GM19372 (cell line): ENCODE data around the gene DMXL2.
"Not testable (repeated sequence)": the region's sequence is repeated elsewhere in the genome, so short reads cannot be mapped to it uniquely, and the experiment has no call there.

Experiments used
- ATAC-seq: cut with Tn5 transposase; IDR thresholded peaks from one replicate; pipeline ENCODE4 v1.9.1; 2021; ENCODE audit warnings: mild to moderate bottlenecking, low read depth, moderate library complexity; ENCODE audit not compliant: unreplicated experiment

Gene DMXL2

GRCh38 chr15:51579012-51579411 is 43.6 kb downstream of the DMXL2 start:
- no peak for ATAC-seq

GRCh38 chr15:51577636-51578304 is 44.8 kb downstream of the DMXL2 start:
- no peak for ATAC-seq

- ATAC-seq, result no peak
Measured at GRCh38 chr15:51576911-51577500, 45.6 kb downstream of the DMXL2 start.

GRCh38 chr15:51576286-51576850 is 46.2 kb downstream of the DMXL2 start:
- no peak for ATAC-seq

- no peak for ATAC-seq
Measured at GRCh38 chr15:51575775-51576174, 46.8 kb downstream of the DMXL2 start.

GRCh38 chr15:51573352-51573751 is 49.2 kb downstream of the DMXL2 start:
- ATAC-seq, result not testable (repeated sequence)

- not testable (repeated sequence) for ATAC-seq
Measured at GRCh38 chr15:51568939-51569784, 53.4 kb downstream of the DMXL2 start.

GRCh38 chr15:51561271-51561670 is 61.3 kb downstream of the DMXL2 start:
- no peak for ATAC-seq

GRCh38 chr15:51558876-51559275 is 63.7 kb downstream of the DMXL2 start:
- ATAC-seq, result no peak

GRCh38 chr15:51558411-51558810 is 64.2 kb downstream of the DMXL2 start:
- no peak for ATAC-seq

- no peak for ATAC-seq
Measured at GRCh38 chr15:51550841-51551240, 71.7 kb downstream of the DMXL2 start.

GRCh38 chr15:51547656-51548055 is 74.9 kb downstream of the DMXL2 start:
- ATAC-seq, result no peak

GRCh38 chr15:51536965-51537574 is 85.5 kb downstream of the DMXL2 start:
- ATAC-seq, result no peak

GRCh38 chr15:51533672-51534398 is 88.7 kb downstream of the DMXL2 start:
- ATAC-seq, result no peak

GRCh38 chr15:51526955-51527354 is 95.6 kb downstream of the DMXL2 start:
- ATAC-seq, result no peak

- no peak for ATAC-seq
Measured at GRCh38 chr15:51524376-51524775, 98.2 kb downstream of the DMXL2 start.

GRCh38 chr15:51516291-51516690 is 106.3 kb downstream of the DMXL2 start:
- no peak for ATAC-seq

GRCh38 chr15:51505251-51505650 is 117.3 kb downstream of the DMXL2 start:
- ATAC-seq, result no peak

- no peak for ATAC-seq
Measured at GRCh38 chr15:51503003-51503402, 119.6 kb downstream of the DMXL2 start.

- ATAC-seq, result no peak
Measured at GRCh38 chr15:51499379-51499976, 123.1 kb downstream of the DMXL2 start.
